Muscle layer of duodenum (tissue), 2 donors: Measurements from ENCODE around the gene SLC9C1.

Experiments
- H3K27ac ChIP-seq: one replicate; pipeline ENCODE4 v1.7.0; 2013; ENCODE audit warnings: mild to moderate bottlenecking, low read length
- H3K27me3 ChIP-seq: one replicate; pipeline ENCODE4 v1.7.0; 2013; ENCODE audit warnings: low read depth, mild to moderate bottlenecking, control low read depth, low read length
- H3K36me3 ChIP-seq, 2 donors: one replicate each; pipeline ENCODE4 v1.7.0; 2013; ENCODE audit warnings: low read length in 2 of 2, control low read depth in 1 of 2, mild to moderate bottlenecking in 1 of 2; ENCODE audit not compliant: insufficient read depth in 2 of 2, control insufficient read depth in 1 of 2
- H3K4me1 ChIP-seq, 2 donors: one replicate each; pipeline ENCODE4 v1.7.0; 2013; ENCODE audit warnings: low read length in 2 of 2, mild to moderate bottlenecking in 2 of 2, control low read depth in 1 of 2, moderate library complexity in 1 of 2; ENCODE audit not compliant: insufficient read depth in 2 of 2, control insufficient read depth in 1 of 2
- H3K4me3 ChIP-seq, 2 donors: one replicate each; pipeline ENCODE4 v1.7.0; 2013; ENCODE audit warnings: low read length in 2 of 2, low read depth in 1 of 2, mild to moderate bottlenecking in 1 of 2
- H3K9me3 ChIP-seq, 2 donors: one replicate each; pipeline ENCODE4 v1.7.0; 2013; ENCODE audit warnings: low read length in 2 of 2, control low read depth in 1 of 2, mild to moderate bottlenecking in 1 of 2; ENCODE audit not compliant: control insufficient read depth in 1 of 2
- donor health status: healthy.

SLC9C1 gene

GRCh38 chr3:112175037-112175436, 119.0 kb downstream of the SLC9C1 start:
- H3K27me3 ChIP-seq: no peaks in the 10 kb centered on the region
- H3K9me3 ChIP-seq: no peaks in the 10 kb centered on the region
- no peaks in the 10 kb centered on the region for H3K4me1 ChIP-seq
- H3K36me3 ChIP-seq: no peaks in the 10 kb centered on the region
- no peak overlapping the region for H3K27ac ChIP-seq
- no peak overlapping the region for H3K4me3 ChIP-seq

- H3K27me3 ChIP-seq: no peaks in the 10 kb centered on the region
- H3K4me3 ChIP-seq: no peak overlapping the region
- no peaks in the 10 kb centered on the region for H3K36me3 ChIP-seq
- H3K4me1 ChIP-seq: no peaks in the 10 kb centered on the region
- H3K27ac ChIP-seq: no peak overlapping the region
- H3K9me3 ChIP-seq: no peaks in the 10 kb centered on the region
Measured at GRCh38 chr3:112171144-112171543, 122.9 kb downstream of the SLC9C1 start.

GRCh38 chr3:112170046-112170445, 124.0 kb downstream of the SLC9C1 start:
- Histone ChIP-seq H3K27ac (no peak overlapping the region), H3K27me3 (no peaks in the 10 kb centered on the region), H3K9me3 (peaks cover 0 to 6% of the 10 kb centered on the region in 2 donors), H3K4me3 (no peak overlapping the region), H3K4me1 (no peaks in the 10 kb centered on the region), H3K36me3 (no peaks in the 10 kb centered on the region)

GRCh38 chr3:112167758-112168157, 126.3 kb downstream of the SLC9C1 start:
- Histone ChIP-seq H3K4me1 (no peaks in the 10 kb centered on the region), H3K27me3 (no peaks in the 10 kb centered on the region), H3K4me3 (no peak overlapping the region), H3K36me3 (no peaks in the 10 kb centered on the region), H3K9me3 (peaks cover 0 to 6% of the 10 kb centered on the region in 2 donors), H3K27ac (no peak overlapping the region)

- H3K4me1 ChIP-seq: no peaks in the 10 kb centered on the region
- H3K36me3 ChIP-seq: no peaks in the 10 kb centered on the region
- no peak overlapping the region for H3K27ac ChIP-seq
- H3K27me3 ChIP-seq: no peaks in the 10 kb centered on the region
- H3K4me3 ChIP-seq: no peak overlapping the region
- peaks cover 14 to 30% of the 10 kb centered on the region in 2 donors for H3K9me3 ChIP-seq
Measured at GRCh38 chr3:112149136-112149535, 144.9 kb downstream of the SLC9C1 start.

- no peak overlapping the region for H3K27ac ChIP-seq
- H3K27me3 ChIP-seq: no peaks in the 10 kb centered on the region
- H3K4me1 ChIP-seq: no peaks in the 10 kb centered on the region
- H3K4me3 ChIP-seq: no peak overlapping the region
- H3K36me3 ChIP-seq: no peaks in the 10 kb centered on the region
- H3K9me3 ChIP-seq: peaks cover 14 to 19% of the 10 kb centered on the region in 2 donors
Measured at GRCh38 chr3:112143689-112144088, 150.3 kb downstream of the SLC9C1 start.

GRCh38 chr3:112143251-112143650, 150.8 kb downstream of the SLC9C1 start:
- no peaks in the 10 kb centered on the region for H3K4me1 ChIP-seq
- peaks cover 12 to 17% of the 10 kb centered on the region in 2 donors for H3K9me3 ChIP-seq
- no peaks in the 10 kb centered on the region for H3K27me3 ChIP-seq
- no peak overlapping the region for H3K4me3 ChIP-seq
- no peak overlapping the region for H3K27ac ChIP-seq
- H3K36me3 ChIP-seq: no peaks in the 10 kb centered on the region

- no peak overlapping the region for H3K4me3 ChIP-seq
- no peaks in the 10 kb centered on the region for H3K36me3 ChIP-seq
- no peak overlapping the region for H3K27ac ChIP-seq
- no peaks in the 10 kb centered on the region for H3K27me3 ChIP-seq
- no peaks in the 10 kb centered on the region for H3K4me1 ChIP-seq
- peaks cover 3 to 8% of the 10 kb centered on the region in 2 donors for H3K9me3 ChIP-seq
Measured at GRCh38 chr3:112141293-112141692, 152.7 kb downstream of the SLC9C1 start.

GRCh38 chr3:112140584-112140983, 153.4 kb downstream of the SLC9C1 start:
- peaks cover 3 to 6% of the 10 kb centered on the region in 2 donors for H3K9me3 ChIP-seq
- no peak overlapping the region for H3K27ac ChIP-seq
- H3K36me3 ChIP-seq: no peaks in the 10 kb centered on the region
- H3K4me1 ChIP-seq: no peaks in the 10 kb centered on the region
- H3K4me3 ChIP-seq: no peak overlapping the region
- no peaks in the 10 kb centered on the region for H3K27me3 ChIP-seq

- Histone ChIP-seq H3K4me1 (no peaks in the 10 kb centered on the region), H3K9me3 (no peaks in the 10 kb centered on the region), H3K27ac (no peak overlapping the region), H3K36me3 (no peaks in the 10 kb centered on the region), H3K27me3 (no peaks in the 10 kb centered on the region), H3K4me3 (no peak overlapping the region)
Measured at GRCh38 chr3:112138219-112138969, 155.6 kb downstream of the SLC9C1 start.

- Histone ChIP-seq H3K9me3 (no peaks in the 10 kb centered on the region), H3K27me3 (no peaks in the 10 kb centered on the region), H3K27ac (no peak overlapping the region), H3K4me3 (no peak overlapping the region), H3K4me1 (no peaks in the 10 kb centered on the region), H3K36me3 (no peaks in the 10 kb centered on the region)
Measured at GRCh38 chr3:112137781-112138180, 156.2 kb downstream of the SLC9C1 start.
